Body of pancreas (tissue), 4 donors: ENCODE data around the gene OVOL1. TPM values are rescaled to one million over a fixed set of nuclear protein-coding genes. Genes with fewer than 3 reads are reported as not detected.
A peak's percentile ranks its signal among the peaks of the same experiment; 100 is the strongest.

ENCODE experiments used
- ATAC-seq: fragments of 150-250 bp; one replicate; pipeline ENCODE4 v1.9.1; 2016
- DNase-seq, 4 donors: peaks; one replicate each; pipeline ENCODE4 v3.0.0-alpha.2; 2019
- H3K27ac ChIP-seq, 4 donors: fragments of 200-600 bp; sonication (generic); 1 replicate in 3 of 4; 2 replicates in 1 of 4; pipeline versions ENCODE4 v1.5.1 to v1.6.1; 2016 to 2019; ENCODE audit warnings: mild to moderate bottlenecking in 1 of 4, mixed read lengths in 1 of 4, moderate library complexity in 1 of 4
- H3K27me3 ChIP-seq, 2 donors: fragments of 200-600 bp; sonication (generic); one replicate each; pipeline ENCODE4 v1.6.0; 2016; ENCODE audit warnings: mild to moderate bottlenecking in 1 of 2
- H3K36me3 ChIP-seq, 2 donors: fragments of 200-600 bp; sonication (generic); replicated peaks in 1 of 2; 2 replicates each; pipeline ENCODE4 v1.5.1; 2016; ENCODE audit warnings: low read depth in 2 of 2; ENCODE audit not compliant: insufficient read depth in 1 of 2
- H3K4me1 ChIP-seq: fragments of 200-600 bp; sonication (generic); one replicate; pipeline ENCODE4 v1.6.0; 2016
- H3K4me3 ChIP-seq, 2 donors: fragments of 200-600 bp; sonication (generic); 1 replicate in 1 of 2; 2 replicates in 1 of 2; pipeline ENCODE4 v1.5.1; 2016 to 2019
- H3K9me3 ChIP-seq, 3 donors: fragments of 200-600 bp; sonication (generic); 1 replicate in 2 of 3; 2 replicates in 1 of 3; pipeline ENCODE4 v1.5.1; 2016
- CTCF ChIP-seq, 7 experiments: fragments of 450-650 bp in 4 of 7; fragments of 200-600 bp in 3 of 7; sonication (generic) in 3 of 7; IDR thresholded peaks; one replicate each; pipeline ENCODE4 v1.5.1; 2016 to 2019; ENCODE audit warnings: antibody characterized with exemption in 7 of 7
- POLR2A ChIP-seq, 3 donors: fragments of 450-650 bp; IDR thresholded peaks; one replicate each; pipeline ENCODE4 v1.6.1; 2016; ENCODE audit warnings: antibody characterized with exemption in 3 of 3, mild to moderate bottlenecking in 2 of 3
- WGBS, 2 donors: methylation state at CpG; one replicate each; pipeline ENCODE4 v1.1.5; 2017; 5-methylcytosine and 5-hydroxymethylcytosine counted together
- intact Hi-C: fragments of 100-400 bp; cut with DNase I; formaldehyde crosslinking; loops from one replicate; pipeline ENCODE4 v1.15.1; 2023
- total RNA-seq, 2 donors: library from RNA; depleted of rRNA; stranded (reverse); fragments of >200 nt; gene quantifications; one replicate each; pipeline ENCODE4 v1.1.0, GENCODE V29; 2016

Gene OVOL1
- total RNA-seq, 2 donors from 2014 or later: 0.78 to 1.3 TPM

- Histone ChIP-seq H3K9me3 (no peaks in the 10 kb centered on the region), H3K4me3 (peak overlapping the region in 1 of 2 donors; percentile 0), H3K36me3 (no peaks in the 10 kb centered on the region), H3K27me3 (no peaks in the 10 kb centered on the region), H3K27ac (peak overlapping the region in 2 of 4 donors; percentile 12 to 47), H3K4me1 (peaks cover 44% of the 10 kb centered on the region)
- TF ChIP-seq POLR2A (IDR thresholded peaks at IDR 0.05): no peak
- WGBS, 2 donors: 0 to 4% methylated on average over 2 to 62 of the region's 64 CpGs
- ATAC-seq: no peak
- DNase-seq: peak; percentile 32 to 63 (median 44)
- intact Hi-C loops: no loop called here
Observed at GRCh38 chr11:65787649-65788622, 1.1 kb downstream of the OVOL1 start.

- Histone ChIP-seq H3K27ac (no peak overlapping the region), H3K4me3 (no peak overlapping the region), H3K36me3 (no peaks in the 10 kb centered on the region), H3K9me3 (no peaks in the 10 kb centered on the region), H3K4me1 (peaks cover 53% of the 10 kb centered on the region), H3K27me3 (no peaks in the 10 kb centered on the region)
- no peak for TF ChIP-seq POLR2A (IDR thresholded peaks at IDR 0.05)
- TF ChIP-seq CTCF (IDR thresholded peaks at IDR 0.05): no peak
- no peak for ATAC-seq
- intact Hi-C loops: no loop called here
- 24 to 30% methylated on average over 6 of the region's 6 CpGs for WGBS, 2 donors
- no peak for DNase-seq
Observed at GRCh38 chr11:65788821-65789220, 2.0 kb downstream of the OVOL1 start.

- no peaks in the 10 kb centered on the region for H3K27me3 ChIP-seq
- intact Hi-C loops: no loop called here
- H3K4me3 ChIP-seq: no peak overlapping the region
- H3K27ac ChIP-seq: no peak overlapping the region
- no peaks in the 10 kb centered on the region for H3K9me3 ChIP-seq
- 58 to 59% methylated on average over 10 to 14 of the region's 14 CpGs for WGBS, 2 donors
- peaks cover 54% of the 10 kb centered on the region for H3K4me1 ChIP-seq
- no peak for ATAC-seq
- no peak for TF ChIP-seq CTCF (IDR thresholded peaks at IDR 0.05)
- TF ChIP-seq POLR2A (IDR thresholded peaks at IDR 0.05): no peak
- no peaks in the 10 kb centered on the region for H3K36me3 ChIP-seq
- no peak for DNase-seq
Observed at GRCh38 chr11:65789230-65790103, 2.6 kb downstream of the OVOL1 start.

GRCh38 chr11:65790104-65790901, 3.4 kb downstream of the OVOL1 start:
- ATAC-seq (no peak), DNase-seq (no peak)
- Histone ChIP-seq H3K9me3 (no peaks in the 10 kb centered on the region), H3K4me3 (no peak overlapping the region), H3K27me3 (no peaks in the 10 kb centered on the region), H3K4me1 (peaks cover 54% of the 10 kb centered on the region), H3K27ac (no peak overlapping the region), H3K36me3 (no peaks in the 10 kb centered on the region)
- intact Hi-C loops: no loop called here
- WGBS, 2 donors: 84 to 87% methylated on average over 8 to 12 of the region's 13 CpGs
- TF ChIP-seq POLR2A (IDR thresholded peaks at IDR 0.05) (no peak), CTCF (IDR thresholded peaks at IDR 0.05) (no peak)
